ENCODE measurements around the gene NKPD1.
A peak's percentile ranks its signal among the peaks of the same experiment; 100 is the strongest.

The NKPD1 gene

GRCh38 chr19:45142726-45143110 is 18.1 kb downstream of the NKPD1 start:
- peak overlapping the region; percentile 55 for H3K27ac ChIP-seq
- CTCF ChIA-PET, result no interaction called here
- POLR2A ChIA-PET (ENCODE audit: low non-redundant PET), result no interaction called here
- DNase-seq (ENCODE audit: low spot score), result no peak
- TF ChIP-seq, protein P1, sequence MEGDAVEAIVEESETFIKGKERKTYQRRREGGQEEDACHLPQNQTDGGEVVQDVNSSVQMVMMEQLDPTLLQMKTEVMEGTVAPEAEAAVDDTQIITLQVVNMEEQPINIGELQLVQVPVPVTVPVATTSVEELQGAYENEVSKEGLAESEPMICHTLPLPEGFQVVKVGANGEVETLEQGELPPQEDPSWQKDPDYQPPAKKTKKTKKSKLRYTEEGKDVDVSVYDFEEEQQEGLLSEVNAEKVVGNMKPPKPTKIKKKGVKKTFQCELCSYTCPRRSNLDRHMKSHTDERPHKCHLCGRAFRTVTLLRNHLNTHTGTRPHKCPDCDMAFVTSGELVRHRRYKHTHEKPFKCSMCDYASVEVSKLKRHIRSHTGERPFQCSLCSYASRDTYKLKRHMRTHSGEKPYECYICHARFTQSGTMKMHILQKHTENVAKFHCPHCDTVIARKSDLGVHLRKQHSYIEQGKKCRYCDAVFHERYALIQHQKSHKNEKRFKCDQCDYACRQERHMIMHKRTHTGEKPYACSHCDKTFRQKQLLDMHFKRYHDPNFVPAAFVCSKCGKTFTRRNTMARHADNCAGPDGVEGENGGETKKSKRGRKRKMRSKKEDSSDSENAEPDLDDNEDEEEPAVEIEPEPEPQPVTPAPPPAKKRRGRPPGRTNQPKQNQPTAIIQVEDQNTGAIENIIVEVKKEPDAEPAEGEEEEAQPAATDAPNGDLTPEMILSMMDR (conservative IDR thresholded peaks at IDR 0.05; ENCODE audit: low read depth), result no peak

DNA sequence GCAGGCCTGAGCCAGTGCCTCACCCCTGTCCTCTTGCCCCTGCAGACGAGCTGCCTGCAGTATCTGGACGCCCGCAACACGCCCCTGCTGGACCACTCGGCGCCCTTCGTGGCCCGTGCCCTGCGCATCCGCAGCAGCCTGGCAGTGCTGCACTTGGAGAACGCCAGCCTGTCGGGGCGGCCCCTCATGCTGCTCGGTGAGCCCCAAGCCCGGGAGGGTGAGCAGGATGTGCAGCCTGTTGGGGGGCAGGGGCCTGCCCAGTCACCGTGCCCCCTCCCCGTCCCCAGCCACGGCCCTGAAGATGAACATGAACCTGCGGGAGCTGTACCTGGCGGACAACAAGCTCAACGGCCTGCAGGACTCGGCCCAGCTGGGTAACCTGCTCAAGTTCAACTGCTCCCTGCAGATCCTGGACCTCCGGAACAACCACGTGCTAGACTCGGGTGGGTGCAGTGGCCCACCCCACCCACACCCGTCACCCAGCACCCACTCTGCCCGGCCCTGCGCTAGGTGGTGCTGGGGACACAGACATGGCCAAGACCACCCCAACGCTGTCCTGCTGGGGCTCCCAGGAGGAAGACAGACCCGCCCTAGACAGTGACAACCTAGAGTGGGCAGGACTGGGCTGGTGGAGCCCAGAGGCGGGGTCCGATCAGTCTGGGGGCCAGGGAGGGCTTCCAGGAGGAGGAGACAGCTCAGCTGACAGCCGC is 18.6 kb downstream of the NKPD1 start:
- CTCF ChIA-PET, result interaction anchor here (1.0 kb wide), 1 partner anchor 11 kb away, joined by 3 read pairs; no protein-coding TSS in a partner anchor
- DNase-seq (ENCODE audit: low spot score), result no peak
- H3K27ac ChIP-seq, result peak overlapping the region; percentile 55
- TF ChIP-seq, protein P1 (conservative IDR thresholded peaks at IDR 0.05; ENCODE audit: low read depth), result no peak
- POLR2A ChIA-PET (ENCODE audit: low non-redundant PET), result no interaction called here

DNA sequence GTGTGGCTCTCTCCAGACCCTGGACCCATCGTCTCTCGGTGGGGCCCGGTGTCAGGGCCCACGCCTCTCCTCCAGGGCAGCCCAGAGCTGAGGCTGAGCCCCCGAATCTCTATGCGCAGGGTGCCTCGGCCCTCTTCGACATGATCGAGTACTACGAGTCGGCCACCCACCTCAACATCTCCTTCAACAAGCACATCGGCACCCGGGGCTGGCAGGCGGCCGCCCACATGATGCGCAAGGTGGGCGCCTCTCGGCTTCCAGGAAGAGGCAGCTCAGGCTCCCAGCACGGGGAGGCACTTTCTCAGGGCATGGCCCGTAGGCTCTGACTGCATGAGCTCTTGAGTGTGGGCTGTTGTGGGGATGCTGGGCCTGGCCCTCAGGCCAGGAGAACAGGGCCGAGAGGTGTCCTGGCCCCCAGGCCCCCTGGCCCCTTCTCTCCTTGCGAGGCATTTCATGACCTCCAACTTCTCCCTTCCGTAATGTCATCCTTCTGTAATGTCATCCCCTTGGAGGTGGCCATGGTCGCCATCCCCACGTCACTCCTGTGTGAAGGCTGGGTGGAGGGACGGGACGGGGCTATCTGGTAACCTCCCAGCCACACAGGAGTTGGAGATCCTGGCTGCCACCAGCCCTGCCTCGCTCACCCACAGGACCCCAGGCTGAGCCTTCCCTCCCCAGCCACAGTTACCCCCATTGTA is 19.4 kb downstream of the NKPD1 start:
- TF ChIP-seq, protein P1 (conservative IDR thresholded peaks at IDR 0.05; ENCODE audit: low read depth), result no peak
- DNase-seq (ENCODE audit: low spot score), result no peak
- ChIA-PET CTCF (interaction anchor here (1.0 kb wide), 1 partner anchor 10 kb away, joined by 3 read pairs; no protein-coding TSS in a partner anchor), POLR2A (ENCODE audit: low non-redundant PET) (no interaction called here)
- peak overlapping the region; percentile 65 for H3K27ac ChIP-seq

DNA sequence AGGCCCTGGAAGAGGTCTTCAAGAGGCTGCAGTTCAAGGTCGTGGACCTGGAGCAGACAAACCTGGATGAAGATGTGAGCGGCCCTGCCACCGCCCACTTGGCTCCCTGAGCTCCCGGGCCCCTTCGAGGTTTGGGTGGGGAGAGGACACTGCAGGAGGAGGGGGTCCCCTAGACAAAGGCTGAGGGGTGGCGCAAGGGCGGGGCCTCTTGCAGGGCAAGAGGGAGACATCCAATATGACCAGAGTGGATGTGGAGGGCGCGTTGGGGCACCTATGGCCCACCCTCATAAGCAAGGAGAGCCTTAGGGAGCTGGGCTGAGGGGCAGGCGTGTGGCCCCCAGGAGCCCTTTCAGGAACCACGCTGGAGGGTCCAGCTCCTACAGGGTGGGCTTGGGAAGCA is 20.2 kb downstream of the NKPD1 start:
- TF ChIP-seq, protein P1 (conservative IDR thresholded peaks at IDR 0.05; ENCODE audit: low read depth), result no peak
- no peak for DNase-seq (ENCODE audit: low spot score)
- POLR2A ChIA-PET (ENCODE audit: low non-redundant PET), result no interaction called here
- peak overlapping the region; percentile 65 for H3K27ac ChIP-seq
- CTCF ChIA-PET, result no interaction called here

- DNase-seq (ENCODE audit: low spot score), result no peak
- POLR2A ChIA-PET (ENCODE audit: low non-redundant PET), result no interaction called here
- CTCF ChIA-PET, result no interaction called here
- peak overlapping the region; percentile 65 for H3K27ac ChIP-seq
- TF ChIP-seq, protein P1 (conservative IDR thresholded peaks at IDR 0.05; ENCODE audit: low read depth), result no peak
Observed at GRCh38 chr19:45140144-45140503, 20.7 kb downstream of the NKPD1 start.

GRCh38 chr19:45139286-45140143 is 21.3 kb downstream of the NKPD1 start:
- ChIA-PET CTCF (no interaction called here), POLR2A (ENCODE audit: low non-redundant PET) (no interaction called here)
- peak overlapping the region; percentile 65 for H3K27ac ChIP-seq
- DNase-seq (ENCODE audit: low spot score), result no peak
- TF ChIP-seq, protein P1 (conservative IDR thresholded peaks at IDR 0.05; ENCODE audit: low read depth), result no peak
